T follicular helper cell (primary cell): ENCODE results near the gene MAPK12.

Source experiments
- DNase-seq: peaks from one replicate; pipeline ENCODE4 v3.0.0-alpha.2; 2020; ENCODE audit warnings: low read depth
- total RNA-seq, 2 experiments: gene quantifications; one replicate each; lab custom pipeline; 2026; lab: John Stamatoyannopoulos, UW

The MAPK12 gene
- total RNA-seq = 0.24 to 0.43 reads per million in 2 experiments

GRCh38 chr22:50261615-50262459, at the start of gene MAPK12:
TSS of gene MAPK12 (minus strand) at chr22:50261683. CDS start at chr22:50261509, 174 bp downstream.
- no peak for DNase-seq

GRCh38 chr22:50310949-50311444, 49.5 kb upstream of the MAPK12 start:
- no peak for DNase-seq

GRCh38 chr22:50310031-50310722, 48.7 kb upstream of the MAPK12 start:
- no peak for DNase-seq

- no peak for DNase-seq
These were observed 48.1 kb upstream of the MAPK12 start for GRCh38 chr22:50309601-50309991.

GRCh38 chr22:50308986-50309600, 47.6 kb upstream of the MAPK12 start:
- no peak for DNase-seq

- no peak for DNase-seq
These were observed 47.1 kb upstream of the MAPK12 start for GRCh38 chr22:50308597-50308935.

- no peak for DNase-seq
These were observed 46.6 kb upstream of the MAPK12 start for GRCh38 chr22:50307890-50308596.

- DNase-seq = no peak
These were observed 45.6 kb upstream of the MAPK12 start, which contains the start of gene PLXNB2 for GRCh38 chr22:50306753-50307749. TSS of gene PLXNB2 (minus strand) at chr22:50307646. CDS start at chr22:50290584, 17,062 bp downstream.

- DNase-seq = no peak
These were observed 44.6 kb upstream of the MAPK12 start for GRCh38 chr22:50305923-50306566.

- DNase-seq = no peak
These were observed 44.0 kb upstream of the MAPK12 start for GRCh38 chr22:50305393-50305922.

- no peak for DNase-seq
These were observed 43.3 kb upstream of the MAPK12 start for GRCh38 chr22:50304528-50305392.

GRCh38 chr22:50303848-50304527, 42.5 kb upstream of the MAPK12 start:
- no peak for DNase-seq

GRCh38 chr22:50303515-50303847, 42.0 kb upstream of the MAPK12 start:
- DNase-seq = no peak

GRCh38 chr22:50302564-50302963, 41.1 kb upstream of the MAPK12 start:
- DNase-seq = no peak

GRCh38 chr22:50302041-50302541, 40.6 kb upstream of the MAPK12 start:
- no peak for DNase-seq

- no peak for DNase-seq
These were observed 40.1 kb upstream of the MAPK12 start for GRCh38 chr22:50301581-50301991.

- DNase-seq = no peak
These were observed 39.3 kb upstream of the MAPK12 start for GRCh38 chr22:50300620-50301257.
